Upper lobe of left lung (tissue), 4 donors: ENCODE measurements around the gene MAP2K5.

ENCODE experiments used
- POLR2A ChIP-seq, 4 donors: fragments of 450-650 bp; IDR thresholded peaks; one replicate each; pipeline ENCODE4 v1.5.1; 2016 to 2017; ENCODE audit warnings: antibody characterized with exemption in 4 of 4, mild to moderate bottlenecking in 2 of 4
- TF ChIP-seq, protein P1 (sequence below), 6 experiments: fragments of 450-650 bp in 4 of 6; fragments of 200-600 bp in 2 of 6; sonication (generic) in 2 of 6; IDR thresholded peaks; one replicate each; pipeline ENCODE4 v1.5.1; 2016 to 2019; ENCODE audit warnings: antibody characterized with exemption in 6 of 6

DNA sequence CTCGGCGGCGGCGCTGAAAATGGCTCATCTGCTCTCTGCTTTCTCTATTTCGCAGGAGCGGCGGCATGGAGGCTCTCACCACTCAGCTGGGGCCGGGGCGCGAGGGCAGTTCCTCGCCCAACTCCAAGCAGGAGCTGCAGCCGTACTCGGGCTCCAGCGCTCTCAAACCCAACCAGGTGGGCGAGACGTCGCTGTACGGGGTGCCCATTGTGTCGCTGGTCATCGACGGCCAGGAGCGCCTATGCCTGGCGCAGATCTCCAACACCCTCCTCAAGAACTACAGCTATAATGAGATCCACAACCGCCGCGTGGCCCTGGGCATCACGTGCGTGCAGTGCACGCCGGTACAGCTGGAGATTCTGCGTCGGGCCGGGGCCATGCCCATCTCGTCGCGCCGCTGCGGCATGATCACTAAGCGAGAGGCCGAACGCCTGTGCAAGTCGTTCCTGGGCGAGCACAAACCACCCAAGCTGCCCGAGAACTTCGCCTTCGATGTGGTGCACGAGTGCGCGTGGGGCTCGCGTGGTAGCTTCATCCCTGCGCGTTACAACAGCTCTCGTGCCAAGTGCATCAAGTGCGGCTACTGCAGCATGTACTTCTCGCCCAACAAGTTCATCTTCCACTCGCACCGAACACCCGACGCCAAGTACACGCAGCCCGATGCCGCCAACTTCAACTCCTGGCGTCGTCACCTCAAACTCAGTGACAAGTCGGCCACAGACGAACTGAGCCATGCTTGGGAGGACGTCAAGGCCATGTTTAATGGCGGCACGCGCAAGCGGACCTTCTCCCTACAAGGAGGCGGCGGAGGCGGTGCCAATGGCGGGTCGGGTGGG is 283.6 kb downstream of the MAP2K5 start:
- TF ChIP-seq, protein P1, sequence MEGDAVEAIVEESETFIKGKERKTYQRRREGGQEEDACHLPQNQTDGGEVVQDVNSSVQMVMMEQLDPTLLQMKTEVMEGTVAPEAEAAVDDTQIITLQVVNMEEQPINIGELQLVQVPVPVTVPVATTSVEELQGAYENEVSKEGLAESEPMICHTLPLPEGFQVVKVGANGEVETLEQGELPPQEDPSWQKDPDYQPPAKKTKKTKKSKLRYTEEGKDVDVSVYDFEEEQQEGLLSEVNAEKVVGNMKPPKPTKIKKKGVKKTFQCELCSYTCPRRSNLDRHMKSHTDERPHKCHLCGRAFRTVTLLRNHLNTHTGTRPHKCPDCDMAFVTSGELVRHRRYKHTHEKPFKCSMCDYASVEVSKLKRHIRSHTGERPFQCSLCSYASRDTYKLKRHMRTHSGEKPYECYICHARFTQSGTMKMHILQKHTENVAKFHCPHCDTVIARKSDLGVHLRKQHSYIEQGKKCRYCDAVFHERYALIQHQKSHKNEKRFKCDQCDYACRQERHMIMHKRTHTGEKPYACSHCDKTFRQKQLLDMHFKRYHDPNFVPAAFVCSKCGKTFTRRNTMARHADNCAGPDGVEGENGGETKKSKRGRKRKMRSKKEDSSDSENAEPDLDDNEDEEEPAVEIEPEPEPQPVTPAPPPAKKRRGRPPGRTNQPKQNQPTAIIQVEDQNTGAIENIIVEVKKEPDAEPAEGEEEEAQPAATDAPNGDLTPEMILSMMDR (IDR thresholded peaks at IDR 0.05): no peak
- no peak for TF ChIP-seq POLR2A (IDR thresholded peaks at IDR 0.05)
